Gastroesophageal sphincter (tissue), 3 donors: ENCODE measurements around the gene SPINT1.

Experiments
- POLR2A ChIP-seq, 2 donors: fragments of 450-650 bp; IDR thresholded peaks; one replicate each; pipeline ENCODE4 v1.6.1; 2017; ENCODE audit warnings: antibody characterized with exemption in 2 of 2, mild to moderate bottlenecking in 2 of 2, moderate library complexity in 1 of 2
- POLR2AphosphoS5 ChIP-seq: sonication (generic); formaldehyde crosslinking; IDR thresholded peaks from one replicate; pipeline ENCODE4 v1.6.1; 2017; ENCODE audit warnings: antibody characterized with exemption
- TF ChIP-seq, protein P1 (sequence below), 4 experiments: fragments of 200-600 bp in 2 of 4; fragments of 450-650 bp in 2 of 4; sonication (generic) in 1 of 4; IDR thresholded peaks; one replicate each; pipeline ENCODE4 v1.5.1; 2017 to 2019; ENCODE audit warnings: antibody characterized with exemption in 4 of 4, mild to moderate bottlenecking in 2 of 4, moderate library complexity in 2 of 4

DNA sequence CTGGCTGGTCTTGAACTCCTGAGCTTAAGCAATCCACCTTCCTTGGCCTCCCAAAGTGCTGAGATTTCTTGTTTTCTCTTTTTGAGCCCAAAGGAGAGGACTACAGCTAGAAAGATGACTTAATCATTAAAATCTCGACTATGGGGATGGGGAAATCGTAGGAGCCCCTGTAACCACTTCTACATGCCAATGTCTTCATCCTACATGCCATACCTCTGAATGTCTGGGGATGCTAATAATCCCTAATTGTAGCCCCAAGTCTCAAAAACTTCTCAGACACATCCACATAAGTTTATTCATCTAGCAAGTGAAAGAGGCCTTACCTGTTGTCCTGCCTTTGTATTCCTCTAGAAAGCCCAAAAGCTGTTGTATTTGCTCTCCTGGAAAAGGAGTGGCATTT is 33.8 kb downstream of the SPINT1 start:
- TF ChIP-seq, protein P1, sequence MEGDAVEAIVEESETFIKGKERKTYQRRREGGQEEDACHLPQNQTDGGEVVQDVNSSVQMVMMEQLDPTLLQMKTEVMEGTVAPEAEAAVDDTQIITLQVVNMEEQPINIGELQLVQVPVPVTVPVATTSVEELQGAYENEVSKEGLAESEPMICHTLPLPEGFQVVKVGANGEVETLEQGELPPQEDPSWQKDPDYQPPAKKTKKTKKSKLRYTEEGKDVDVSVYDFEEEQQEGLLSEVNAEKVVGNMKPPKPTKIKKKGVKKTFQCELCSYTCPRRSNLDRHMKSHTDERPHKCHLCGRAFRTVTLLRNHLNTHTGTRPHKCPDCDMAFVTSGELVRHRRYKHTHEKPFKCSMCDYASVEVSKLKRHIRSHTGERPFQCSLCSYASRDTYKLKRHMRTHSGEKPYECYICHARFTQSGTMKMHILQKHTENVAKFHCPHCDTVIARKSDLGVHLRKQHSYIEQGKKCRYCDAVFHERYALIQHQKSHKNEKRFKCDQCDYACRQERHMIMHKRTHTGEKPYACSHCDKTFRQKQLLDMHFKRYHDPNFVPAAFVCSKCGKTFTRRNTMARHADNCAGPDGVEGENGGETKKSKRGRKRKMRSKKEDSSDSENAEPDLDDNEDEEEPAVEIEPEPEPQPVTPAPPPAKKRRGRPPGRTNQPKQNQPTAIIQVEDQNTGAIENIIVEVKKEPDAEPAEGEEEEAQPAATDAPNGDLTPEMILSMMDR (IDR thresholded peaks at IDR 0.05), result no peak
- TF ChIP-seq POLR2A (IDR thresholded peaks at IDR 0.05) (no peak), POLR2AphosphoS5 (no peak)
